ENCODE results near the gene CIRBP. TPM values are rescaled to one million over a fixed set of nuclear protein-coding genes. Genes with fewer than 3 reads are reported as not detected.

The CIRBP gene
- total and polyA plus RNA-seq, 2 of the 13 experiments (the other 11 are each of a cell fraction or from before 2014, with no cell fraction given), result 133 to 140 TPM

DNA sequence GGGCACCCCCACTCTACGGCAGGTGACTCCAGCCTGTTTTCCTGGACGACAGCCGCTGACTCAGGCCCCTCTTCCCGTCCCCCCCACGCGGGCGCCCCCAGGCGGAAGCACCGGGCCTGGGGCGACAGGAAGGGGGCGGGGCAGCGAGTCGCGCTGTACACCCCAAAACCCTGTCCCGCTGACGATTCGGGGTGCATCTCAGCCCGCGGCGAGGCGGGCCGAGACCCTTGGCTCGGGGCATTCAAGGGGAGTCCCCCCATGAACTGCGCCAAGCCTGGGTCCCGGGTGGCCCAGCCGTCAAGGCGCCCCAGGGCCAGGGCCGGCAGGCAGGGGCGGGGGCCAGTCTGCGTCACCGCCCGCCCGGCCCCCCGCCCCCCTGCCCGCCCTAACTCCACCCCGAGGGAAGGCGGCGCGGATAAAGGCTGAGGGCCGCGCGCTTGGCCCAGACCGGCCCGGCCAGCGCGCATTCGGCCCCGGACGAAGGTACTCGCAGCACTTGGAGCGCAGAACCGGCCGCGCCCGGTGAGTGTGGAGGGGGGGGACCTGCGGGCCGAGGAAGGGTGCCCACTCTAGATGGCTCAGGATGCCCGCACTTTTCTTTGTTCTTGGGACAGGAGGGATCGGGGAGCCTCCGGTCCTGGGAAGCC is 20.9 kb upstream of the CIRBP start, which contains the start of gene MIDN (continued):
- TF ChIP-seq, protein P1, sequence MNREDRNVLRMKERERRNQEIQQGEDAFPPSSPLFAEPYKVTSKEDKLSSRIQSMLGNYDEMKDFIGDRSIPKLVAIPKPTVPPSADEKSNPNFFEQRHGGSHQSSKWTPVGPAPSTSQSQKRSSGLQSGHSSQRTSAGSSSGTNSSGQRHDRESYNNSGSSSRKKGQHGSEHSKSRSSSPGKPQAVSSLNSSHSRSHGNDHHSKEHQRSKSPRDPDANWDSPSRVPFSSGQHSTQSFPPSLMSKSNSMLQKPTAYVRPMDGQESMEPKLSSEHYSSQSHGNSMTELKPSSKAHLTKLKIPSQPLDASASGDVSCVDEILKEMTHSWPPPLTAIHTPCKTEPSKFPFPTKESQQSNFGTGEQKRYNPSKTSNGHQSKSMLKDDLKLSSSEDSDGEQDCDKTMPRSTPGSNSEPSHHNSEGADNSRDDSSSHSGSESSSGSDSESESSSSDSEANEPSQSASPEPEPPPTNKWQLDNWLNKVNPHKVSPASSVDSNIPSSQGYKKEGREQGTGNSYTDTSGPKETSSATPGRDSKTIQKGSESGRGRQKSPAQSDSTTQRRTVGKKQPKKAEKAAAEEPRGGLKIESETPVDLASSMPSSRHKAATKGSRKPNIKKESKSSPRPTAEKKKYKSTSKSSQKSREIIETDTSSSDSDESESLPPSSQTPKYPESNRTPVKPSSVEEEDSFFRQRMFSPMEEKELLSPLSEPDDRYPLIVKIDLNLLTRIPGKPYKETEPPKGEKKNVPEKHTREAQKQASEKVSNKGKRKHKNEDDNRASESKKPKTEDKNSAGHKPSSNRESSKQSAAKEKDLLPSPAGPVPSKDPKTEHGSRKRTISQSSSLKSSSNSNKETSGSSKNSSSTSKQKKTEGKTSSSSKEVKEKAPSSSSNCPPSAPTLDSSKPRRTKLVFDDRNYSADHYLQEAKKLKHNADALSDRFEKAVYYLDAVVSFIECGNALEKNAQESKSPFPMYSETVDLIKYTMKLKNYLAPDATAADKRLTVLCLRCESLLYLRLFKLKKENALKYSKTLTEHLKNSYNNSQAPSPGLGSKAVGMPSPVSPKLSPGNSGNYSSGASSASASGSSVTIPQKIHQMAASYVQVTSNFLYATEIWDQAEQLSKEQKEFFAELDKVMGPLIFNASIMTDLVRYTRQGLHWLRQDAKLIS (CRISPR knock-in tag; IDR thresholded peaks at IDR 0.05), result peak; percentile 84; the same call in 1 of the 2 replicates
- TF ChIP-seq ASH2L (IDR thresholded peaks at IDR 0.05; ENCODE audit: insufficient read length, low read depth, low read length) (no peak), TP53 (CRISPR knock-in tag; conservative IDR thresholded peaks at IDR 0.05) (no peak), ZNF251 (CRISPR knock-in tag; IDR thresholded peaks at IDR 0.05) (no peak), ZBTB7B (CRISPR knock-in tag; IDR thresholded peaks at IDR 0.05) (peak; percentile 75; the same call in 1 of the 2 replicates), RBM39 (IDR thresholded peaks at IDR 0.05; ENCODE audit: low read depth, low read length, poor library complexity, severe bottlenecking) (peak; percentile 38), RAD21 (CRISPR knock-in tag; IDR thresholded peaks at IDR 0.05) (peak; percentile 26), ZNF883 (CRISPR knock-in tag; IDR thresholded peaks at IDR 0.05; ENCODE audit: not compliant biosample characterization) (peak; percentile 12), ZSCAN12 (CRISPR knock-in tag; IDR thresholded peaks at IDR 0.05) (peak; percentile 48; the same call in 1 of the 2 replicates), ZNF230 (CRISPR knock-in tag; IDR thresholded peaks at IDR 0.05) (no peak), BHLHE40 (IDR thresholded peaks at IDR 0.05; ENCODE audit: low read length) (peak; percentile 16; the same call in 1 of the 2 replicates), POLR2AphosphoS5 (IDR thresholded peaks at IDR 0.05; ENCODE audit: low read depth, low read length) (peak; percentile 95), REL (CRISPR knock-in tag; conservative IDR thresholded peaks at IDR 0.05) (no peak), ZNF878 (CRISPR knock-in tag; IDR thresholded peaks at IDR 0.05) (peak; percentile 77)
- TF ChIP-seq, protein P2, sequence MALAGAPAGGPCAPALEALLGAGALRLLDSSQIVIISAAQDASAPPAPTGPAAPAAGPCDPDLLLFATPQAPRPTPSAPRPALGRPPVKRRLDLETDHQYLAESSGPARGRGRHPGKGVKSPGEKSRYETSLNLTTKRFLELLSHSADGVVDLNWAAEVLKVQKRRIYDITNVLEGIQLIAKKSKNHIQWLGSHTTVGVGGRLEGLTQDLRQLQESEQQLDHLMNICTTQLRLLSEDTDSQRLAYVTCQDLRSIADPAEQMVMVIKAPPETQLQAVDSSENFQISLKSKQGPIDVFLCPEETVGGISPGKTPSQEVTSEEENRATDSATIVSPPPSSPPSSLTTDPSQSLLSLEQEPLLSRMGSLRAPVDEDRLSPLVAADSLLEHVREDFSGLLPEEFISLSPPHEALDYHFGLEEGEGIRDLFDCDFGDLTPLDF (CRISPR knock-in tag; IDR thresholded peaks at IDR 0.05), result peak; percentile 49; the same call in 1 of the 2 replicates
- TF ChIP-seq, protein P3, sequence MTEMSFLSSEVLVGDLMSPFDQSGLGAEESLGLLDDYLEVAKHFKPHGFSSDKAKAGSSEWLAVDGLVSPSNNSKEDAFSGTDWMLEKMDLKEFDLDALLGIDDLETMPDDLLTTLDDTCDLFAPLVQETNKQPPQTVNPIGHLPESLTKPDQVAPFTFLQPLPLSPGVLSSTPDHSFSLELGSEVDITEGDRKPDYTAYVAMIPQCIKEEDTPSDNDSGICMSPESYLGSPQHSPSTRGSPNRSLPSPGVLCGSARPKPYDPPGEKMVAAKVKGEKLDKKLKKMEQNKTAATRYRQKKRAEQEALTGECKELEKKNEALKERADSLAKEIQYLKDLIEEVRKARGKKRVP (CRISPR knock-in tag; IDR thresholded peaks at IDR 0.05), result no peak
- TF ChIP-seq, protein P4, sequence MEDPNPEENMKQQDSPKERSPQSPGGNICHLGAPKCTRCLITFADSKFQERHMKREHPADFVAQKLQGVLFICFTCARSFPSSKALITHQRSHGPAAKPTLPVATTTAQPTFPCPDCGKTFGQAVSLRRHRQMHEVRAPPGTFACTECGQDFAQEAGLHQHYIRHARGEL (CRISPR knock-in tag; IDR thresholded peaks at IDR 0.05), result no peak
- TF ChIP-seq, protein P5, sequence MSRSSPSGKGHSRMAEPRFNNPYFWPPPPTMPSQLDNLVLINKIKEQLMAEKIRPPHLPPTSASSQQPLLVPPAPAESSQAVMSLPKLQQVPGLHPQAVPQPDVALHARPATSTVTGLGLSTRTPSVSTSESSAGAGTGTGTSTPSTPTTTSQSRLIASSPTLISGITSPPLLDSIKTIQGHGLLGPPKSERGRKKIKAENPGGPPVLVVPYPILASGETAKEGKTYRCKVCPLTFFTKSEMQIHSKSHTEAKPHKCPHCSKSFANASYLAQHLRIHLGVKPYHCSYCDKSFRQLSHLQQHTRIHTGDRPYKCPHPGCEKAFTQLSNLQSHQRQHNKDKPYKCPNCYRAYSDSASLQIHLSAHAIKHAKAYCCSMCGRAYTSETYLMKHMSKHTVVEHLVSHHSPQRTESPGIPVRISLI (CRISPR knock-in tag; IDR thresholded peaks at IDR 0.05; ENCODE audit: borderline replicate concordance), result no peak; the same call in 1 of the 2 replicates
- TF ChIP-seq, protein P6, sequence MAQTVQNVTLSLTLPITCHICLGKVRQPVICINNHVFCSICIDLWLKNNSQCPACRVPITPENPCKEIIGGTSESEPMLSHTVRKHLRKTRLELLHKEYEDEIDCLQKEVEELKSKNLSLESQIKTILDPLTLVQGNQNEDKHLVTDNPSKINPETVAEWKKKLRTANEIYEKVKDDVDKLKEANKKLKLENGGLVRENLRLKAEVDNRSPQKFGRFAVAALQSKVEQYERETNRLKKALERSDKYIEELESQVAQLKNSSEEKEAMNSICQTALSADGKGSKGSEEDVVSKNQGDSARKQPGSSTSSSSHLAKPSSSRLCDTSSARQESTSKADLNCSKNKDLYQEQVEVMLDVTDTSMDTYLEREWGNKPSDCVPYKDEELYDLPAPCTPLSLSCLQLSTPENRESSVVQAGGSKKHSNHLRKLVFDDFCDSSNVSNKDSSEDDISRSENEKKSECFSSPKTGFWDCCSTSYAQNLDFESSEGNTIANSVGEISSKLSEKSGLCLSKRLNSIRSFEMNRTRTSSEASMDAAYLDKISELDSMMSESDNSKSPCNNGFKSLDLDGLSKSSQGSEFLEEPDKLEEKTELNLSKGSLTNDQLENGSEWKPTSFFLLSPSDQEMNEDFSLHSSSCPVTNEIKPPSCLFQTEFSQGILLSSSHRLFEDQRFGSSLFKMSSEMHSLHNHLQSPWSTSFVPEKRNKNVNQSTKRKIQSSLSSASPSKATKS (CRISPR knock-in tag; IDR thresholded peaks at IDR 0.05), result no peak

All from HepG2 (cell line).